ENCODE measurements around the gene ACIN1.
A peak's percentile ranks its signal among the peaks of the same experiment; 100 is the strongest.

Gene ACIN1

GRCh38 chr14:23125011-23125410 lies 30.1 kb upstream of the ACIN1 start:
- no peak for DNase-seq (ENCODE audit: extremely low read depth, low read depth)
- H3K4me3 ChIP-seq (replicated peaks; ENCODE audit: low read depth, low read length), result no peak overlapping the region
- TF ChIP-seq CTCF (IDR thresholded peaks at IDR 0.05; ENCODE audit: low read depth, low read length, missing control alignments), result no peak

GRCh38 chr14:23124337-23124954 lies 29.5 kb upstream of the ACIN1 start:
- no peak for DNase-seq (ENCODE audit: extremely low read depth, low read depth)
- H3K4me3 ChIP-seq (replicated peaks; ENCODE audit: low read depth, low read length), result no peak overlapping the region
- no peak for TF ChIP-seq CTCF (IDR thresholded peaks at IDR 0.05; ENCODE audit: low read depth, low read length, missing control alignments)

- no peak for TF ChIP-seq CTCF (IDR thresholded peaks at IDR 0.05; ENCODE audit: low read depth, low read length, missing control alignments)
- DNase-seq (ENCODE audit: extremely low read depth, low read depth), result no peak
- H3K4me3 ChIP-seq (replicated peaks; ENCODE audit: low read depth, low read length), result no peak overlapping the region
Observed at GRCh38 chr14:23123419-23123818, 28.5 kb upstream of the ACIN1 start.

- DNase-seq (ENCODE audit: extremely low read depth, low read depth), result no peak
Observed at GRCh38 chr14:23122086-23122485, 27.1 kb upstream of the ACIN1 start.

GRCh38 chr14:23121361-23121771 lies 26.4 kb upstream of the ACIN1 start:
- TF ChIP-seq CTCF (IDR thresholded peaks at IDR 0.05; ENCODE audit: low read depth, low read length, missing control alignments), result no peak
- no peak for DNase-seq (ENCODE audit: extremely low read depth, low read depth)
- no peak overlapping the region for H3K4me3 ChIP-seq (replicated peaks; ENCODE audit: low read depth, low read length)

More at GRCh38 chr14:23122086-23122485, 27.1 kb upstream of the ACIN1 start:
- H3K4me3 ChIP-seq (replicated peaks; ENCODE audit: low read depth, low read length), result no peak overlapping the region
- TF ChIP-seq CTCF (IDR thresholded peaks at IDR 0.05; ENCODE audit: low read depth, low read length, missing control alignments), result no peak

GRCh38 chr14:23120541-23121251 lies 25.8 kb upstream of the ACIN1 start:
- peak; percentile 100 for TF ChIP-seq CTCF (IDR thresholded peaks at IDR 0.05; ENCODE audit: low read depth, low read length, missing control alignments)
- no peak overlapping the region for H3K4me3 ChIP-seq (replicated peaks; ENCODE audit: low read depth, low read length)
- DNase-seq (ENCODE audit: extremely low read depth, low read depth), result peak; percentile 65
